ENCODE measurements around the gene CALHM1.

Gene CALHM1

GRCh38 chr10:103452506-103453230 lies 6.0 kb downstream of the CALHM1 start:
- DNase-seq = no peak

- peak; percentile 67 for DNase-seq
These were observed 6.7 kb downstream of the CALHM1 start, which contains the start of gene CALHM2 for GRCh38 chr10:103451831-103452505. Gene CALHM2 (minus strand): TSS chr10:103452370. CDS start chr10:103449941, 2,429 bp downstream.

GRCh38 chr10:103451091-103451813 lies 7.4 kb downstream of the CALHM1 start:
- peak; percentile 50 for DNase-seq

- DNase-seq = no peak
These were observed 8.5 kb downstream of the CALHM1 start for GRCh38 chr10:103450201-103450695.

GRCh38 chr10:103449208-103450144 lies 9.2 kb downstream of the CALHM1 start:
- no peak for DNase-seq

GRCh38 chr10:103448746-103449145 lies 10.0 kb downstream of the CALHM1 start:
- DNase-seq = no peak

- DNase-seq = no peak
These were observed 11.5 kb downstream of the CALHM1 start for GRCh38 chr10:103447187-103447586.

GRCh38 chr10:103445767-103446567 lies 12.7 kb downstream of the CALHM1 start:
- no peak for DNase-seq

- DNase-seq = no peak
These were observed 13.3 kb downstream of the CALHM1 start for GRCh38 chr10:103445366-103445765.

- DNase-seq = no peak
These were observed 14.2 kb downstream of the CALHM1 start for GRCh38 chr10:103444478-103444877.

GRCh38 chr10:103443475-103444185 lies 15.1 kb downstream of the CALHM1 start:
- no peak for DNase-seq

- no peak for DNase-seq
These were observed 16.7 kb downstream of the CALHM1 start for GRCh38 chr10:103442031-103442461.

- no peak for DNase-seq
These were observed 17.1 kb downstream of the CALHM1 start for GRCh38 chr10:103441611-103442010.

- no peak for DNase-seq
These were observed 17.5 kb downstream of the CALHM1 start for GRCh38 chr10:103441206-103441605.

- DNase-seq = no peak
These were observed 18.3 kb downstream of the CALHM1 start for GRCh38 chr10:103440416-103440815.

- DNase-seq = no peak
These were observed 18.9 kb downstream of the CALHM1 start for GRCh38 chr10:103439776-103440175.

- DNase-seq = no peak
These were observed 24.8 kb downstream of the CALHM1 start for GRCh38 chr10:103433858-103434257.

- DNase-seq = no peak
These were observed 26.8 kb downstream of the CALHM1 start for GRCh38 chr10:103431902-103432301.

GRCh38 chr10:103429647-103430046 lies 29.1 kb downstream of the CALHM1 start:
- no peak for DNase-seq

GRCh38 chr10:103428989-103429643 lies 29.6 kb downstream of the CALHM1 start:
- DNase-seq = no peak

Measured in stimulated activated CD4-positive, alpha-beta T cell treated with anti-CD3 and anti-CD28 coated beads, Interleukin-4, amount 100 ng/mL, for 24 hours (primary cell).